Inferior parietal cortex (tissue), 1 donor: ENCODE measurements around the gene AVEN.
A peak's percentile ranks its signal among the peaks of the same experiment; 100 is the strongest.
"Not testable (repeated sequence)": the region's sequence is repeated elsewhere in the genome, so short reads cannot be mapped to it uniquely, and the experiment has no call there.

Source experiments
- DNase-seq: peaks from one replicate; pipeline ENCODE4 v3.0.0-alpha.2; 2016; ENCODE audit errors: extremely low spot score

Gene AVEN

DNA sequence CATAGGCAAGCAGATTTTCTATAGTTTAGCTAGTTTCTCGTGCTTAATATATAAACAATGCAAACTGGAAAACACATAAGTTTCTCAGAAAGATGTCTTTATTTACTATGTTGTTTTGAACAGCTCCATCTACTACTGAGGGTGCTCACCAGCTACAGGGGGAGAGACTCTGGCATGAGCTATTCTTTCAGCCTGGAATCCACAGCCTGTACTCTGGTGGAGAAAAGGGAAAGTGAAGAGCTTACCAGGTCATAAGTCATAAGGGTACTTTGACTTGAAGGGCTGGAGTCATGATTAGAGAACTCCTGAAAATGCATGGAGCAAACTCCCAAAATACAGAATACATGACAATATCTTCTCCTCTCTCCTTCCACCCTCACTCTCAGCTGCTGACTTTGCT, 4.4 kb upstream of the AVEN start:
- DNase-seq, result no peak

DNA sequence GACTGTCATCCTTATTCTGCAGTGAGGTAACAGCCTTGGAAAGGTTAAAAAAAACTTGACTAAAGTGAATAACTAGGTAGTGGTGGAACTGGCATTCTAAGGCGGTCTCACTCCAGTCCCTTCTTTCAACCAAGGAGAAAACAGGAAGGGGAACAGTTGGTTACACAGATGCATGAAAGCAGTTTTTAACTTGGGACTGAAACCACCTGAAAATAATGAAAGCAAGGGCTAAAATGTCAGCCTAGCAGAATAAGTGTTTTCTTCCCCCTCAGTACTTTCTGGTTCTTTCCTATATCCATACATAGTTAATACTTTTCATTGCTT, 748 bp upstream of the AVEN start:
- no peak for DNase-seq

DNA sequence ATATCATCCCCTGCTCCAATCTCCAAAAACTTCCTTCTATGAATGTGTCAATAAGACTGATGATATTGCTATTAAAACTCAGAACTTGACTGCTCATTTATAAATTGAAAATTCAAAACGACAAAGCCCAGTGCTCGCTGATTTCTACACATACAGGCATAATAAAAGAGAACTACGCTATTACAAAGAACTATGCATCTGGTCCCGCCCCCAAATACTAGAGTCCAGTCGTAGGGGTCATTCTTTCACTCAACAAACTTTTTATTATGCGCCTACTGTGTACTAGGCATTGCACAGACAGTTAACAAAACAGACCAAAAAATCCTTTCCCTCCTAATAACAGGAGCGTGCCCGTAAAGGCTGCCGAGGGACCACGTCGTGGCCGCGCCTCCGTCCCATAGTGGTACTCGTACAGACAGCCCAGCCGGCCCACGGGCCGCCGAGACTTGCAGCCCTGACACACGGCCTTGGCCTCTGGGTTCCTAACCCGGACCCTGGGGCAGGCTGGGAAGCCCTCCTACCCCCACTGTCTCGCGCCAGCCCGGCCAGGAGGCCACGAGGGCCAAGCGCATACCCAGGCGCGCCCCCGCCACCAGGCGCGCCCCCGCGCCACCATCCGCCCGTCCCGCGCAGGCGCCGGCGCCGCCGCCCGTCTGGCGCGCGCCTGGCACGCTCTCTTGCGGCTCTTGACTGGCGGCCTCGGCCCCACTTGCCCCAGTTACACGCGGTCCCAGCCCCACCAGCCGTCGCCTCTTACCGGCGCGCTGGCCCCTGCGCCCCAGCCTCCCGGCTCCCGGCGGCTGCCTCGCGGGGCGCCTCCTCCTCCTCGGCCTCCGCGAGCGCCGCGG, 757 bp downstream of the AVEN start:
- DNase-seq, result peak; percentile 70

DNA sequence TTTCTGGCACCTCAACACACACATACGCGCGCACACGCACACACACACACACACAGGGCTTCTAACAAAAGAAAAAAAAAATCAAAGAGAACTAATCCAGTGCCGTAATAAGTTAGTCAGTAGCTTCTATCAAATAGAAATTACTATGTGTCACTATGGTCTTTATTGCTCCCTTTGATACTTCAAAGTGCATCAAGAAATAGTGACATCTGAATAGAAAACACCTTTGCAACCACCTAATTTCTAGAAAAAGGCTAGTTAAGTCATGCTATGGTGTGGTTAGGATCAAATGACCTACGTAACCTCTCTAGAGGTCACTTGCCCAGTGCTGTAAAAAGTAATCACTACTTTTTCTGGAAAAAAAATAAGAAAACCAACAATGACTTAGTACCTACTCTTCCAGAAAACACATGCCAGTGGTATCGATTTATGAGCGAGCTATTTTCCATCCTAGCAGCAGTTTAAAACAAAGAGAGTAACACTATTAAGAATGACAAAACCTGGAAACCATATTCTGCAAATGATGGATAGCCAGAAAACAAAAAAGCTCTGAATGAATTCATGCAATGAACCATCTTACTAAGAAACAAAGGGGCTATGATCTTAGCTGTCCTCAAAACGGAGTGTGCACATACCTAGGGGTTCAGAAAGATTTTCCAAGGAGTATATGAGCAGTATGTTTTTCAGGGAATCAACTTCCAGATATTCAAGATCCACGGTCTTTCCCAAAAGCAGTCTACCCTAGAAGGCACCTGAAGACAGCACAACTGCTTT, 6.8 kb downstream of the AVEN start:
- no peak for DNase-seq

DNA sequence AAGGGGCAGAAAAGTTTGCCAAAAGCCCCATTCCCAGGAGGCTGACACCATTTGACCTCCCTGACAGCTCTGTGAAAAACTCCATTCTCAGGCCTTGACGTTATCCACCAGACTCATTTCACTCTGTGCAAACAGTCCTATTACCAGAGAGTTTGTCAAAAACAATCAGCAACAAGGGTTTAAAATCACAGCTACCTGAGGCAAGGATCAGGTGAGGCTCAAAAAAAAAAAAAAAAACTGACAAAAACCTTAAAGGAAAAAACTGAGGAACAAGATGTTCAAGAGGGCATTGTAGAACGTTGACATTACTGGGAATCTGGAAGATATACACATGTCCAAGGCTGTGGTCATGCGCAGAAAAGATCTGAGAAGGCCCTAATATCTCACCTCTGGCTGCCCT, 11.4 kb downstream of the AVEN start:
- no peak for DNase-seq

DNA sequence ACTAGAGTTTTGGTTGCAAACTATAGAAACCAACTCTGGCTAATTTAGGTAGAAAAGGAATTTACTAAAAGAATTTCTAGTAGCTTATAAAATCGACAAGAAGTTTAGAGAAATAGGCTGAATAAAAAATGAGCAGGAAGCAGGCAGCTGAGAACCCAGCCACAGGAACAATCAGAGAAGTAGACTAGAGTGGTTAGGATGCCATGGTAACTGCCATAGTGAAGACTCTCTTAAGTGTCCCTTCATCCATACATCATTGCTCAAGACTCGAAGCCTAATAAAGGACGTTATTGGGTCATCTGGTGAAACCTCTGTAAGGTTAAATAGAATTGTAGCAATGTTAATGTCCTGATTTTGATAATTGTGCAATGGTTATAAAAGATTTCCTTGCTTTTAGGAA, 13.8 kb downstream of the AVEN start:
- DNase-seq, result no peak

DNA sequence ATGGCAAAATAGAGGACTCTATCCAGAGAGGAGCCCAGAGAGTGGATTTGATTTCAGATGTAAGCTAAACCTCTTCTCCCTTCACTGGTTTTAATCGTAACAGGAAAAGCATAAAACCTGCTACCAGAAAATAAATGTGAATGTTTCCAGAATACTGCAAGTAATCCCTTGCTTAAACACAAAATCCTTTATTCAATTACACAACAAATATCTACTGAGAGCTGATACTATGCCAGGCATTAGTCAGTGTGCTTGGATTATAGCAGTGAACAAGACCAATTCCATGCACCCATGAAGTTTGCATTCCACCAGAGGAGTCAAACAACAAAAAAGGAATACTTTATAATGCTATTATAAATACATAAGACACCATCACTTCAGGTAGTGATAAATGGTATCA, 15.1 kb downstream of the AVEN start:
- no peak for DNase-seq

DNA sequence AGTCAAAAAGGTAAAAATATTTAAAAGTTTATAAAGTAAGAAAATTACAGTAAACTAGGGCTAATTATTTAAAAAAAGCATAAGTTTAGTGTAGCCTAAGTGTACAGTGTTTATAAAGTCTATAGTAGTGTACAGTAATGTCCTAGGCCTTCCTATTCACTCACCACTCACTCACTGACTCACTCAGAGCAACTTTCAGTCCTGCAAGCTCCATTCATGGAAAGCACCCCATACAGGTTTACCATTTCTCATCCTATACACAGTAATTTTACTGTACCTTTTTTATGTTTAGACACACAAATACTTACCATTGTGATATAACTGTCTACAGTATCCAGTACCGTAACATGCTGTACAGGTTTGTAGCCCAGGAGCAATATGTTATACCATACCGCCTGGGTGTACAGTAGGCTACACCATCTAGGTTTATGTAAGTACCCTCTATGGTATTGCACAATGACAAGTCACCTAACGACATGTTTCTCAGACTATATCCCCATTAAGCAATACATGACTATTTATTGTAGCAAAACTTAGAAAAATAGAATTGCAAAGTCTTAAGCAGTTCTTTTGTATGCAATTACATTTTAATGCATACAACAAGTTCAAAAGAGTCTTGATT, 19.5 kb downstream of the AVEN start:
- DNase-seq, result no peak

DNA sequence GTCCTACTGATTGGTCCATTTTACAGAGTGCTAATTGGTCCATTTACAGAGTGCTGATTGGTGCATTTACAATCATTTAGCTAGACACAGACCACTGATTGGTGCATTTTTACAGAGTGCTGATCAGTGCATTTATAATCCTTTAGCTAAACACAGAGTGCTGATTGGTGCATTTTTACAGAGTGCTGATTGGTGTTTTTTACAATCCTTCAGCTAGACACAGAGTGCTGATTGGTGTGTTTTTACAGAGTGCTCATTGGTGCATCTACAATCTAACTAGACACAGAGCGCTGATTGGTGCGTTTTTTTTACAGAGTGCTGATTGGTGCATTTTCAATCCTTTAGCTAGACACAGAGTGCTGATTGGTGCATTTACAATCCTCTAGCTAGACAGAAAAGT, 20.3 kb downstream of the AVEN start:
- DNase-seq, result not testable (repeated sequence)

DNA sequence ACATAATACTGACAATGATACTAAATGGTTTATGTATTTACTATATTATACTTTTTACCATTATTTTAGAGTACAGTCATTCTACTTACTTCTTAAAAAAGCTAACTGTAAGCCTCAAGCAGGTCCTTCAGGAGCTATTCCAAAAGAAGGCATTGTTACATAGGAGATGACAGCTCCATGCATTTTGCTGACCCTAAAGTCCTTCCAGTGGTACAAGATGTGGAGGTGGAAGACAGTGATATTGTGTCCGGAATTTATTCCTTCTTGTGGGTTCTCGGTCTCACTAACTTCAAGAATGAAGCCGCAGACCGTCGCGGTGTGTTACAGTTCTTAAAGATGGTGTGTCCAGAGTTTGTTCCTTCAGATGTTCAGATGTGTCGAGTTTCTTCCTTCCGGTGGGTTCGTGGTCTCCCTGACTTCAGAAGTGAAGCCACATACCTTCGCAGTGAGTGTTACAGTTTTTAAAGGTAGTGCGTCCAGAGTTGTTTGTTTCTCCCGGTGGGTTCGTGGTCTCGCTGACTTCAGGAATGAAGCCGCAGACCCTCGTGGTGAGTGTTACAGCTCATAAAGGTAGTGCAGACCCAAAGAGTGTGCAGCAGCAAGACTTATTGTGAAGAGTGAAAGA, 20.9 kb downstream of the AVEN start:
- no peak for DNase-seq

DNA sequence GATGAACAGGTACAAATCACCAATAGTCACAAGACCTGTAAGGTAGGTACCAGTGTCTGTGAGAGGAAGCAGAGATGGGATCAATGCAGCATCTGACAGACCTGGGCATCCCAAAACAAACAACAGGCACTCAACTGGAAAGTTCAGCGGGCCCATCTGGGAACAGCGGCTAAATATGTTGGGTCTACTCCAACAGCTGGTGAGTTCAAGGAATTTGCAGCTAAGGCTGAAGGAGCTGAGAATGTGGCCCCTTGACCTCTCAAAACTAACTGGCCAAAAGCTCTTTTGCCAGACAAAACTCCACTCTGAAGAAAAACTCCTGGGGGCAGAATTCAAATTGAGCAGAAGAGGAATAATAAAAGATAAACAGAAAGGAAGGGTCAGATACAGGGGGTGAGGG, 24.4 kb downstream of the AVEN start:
- no peak for DNase-seq

DNA sequence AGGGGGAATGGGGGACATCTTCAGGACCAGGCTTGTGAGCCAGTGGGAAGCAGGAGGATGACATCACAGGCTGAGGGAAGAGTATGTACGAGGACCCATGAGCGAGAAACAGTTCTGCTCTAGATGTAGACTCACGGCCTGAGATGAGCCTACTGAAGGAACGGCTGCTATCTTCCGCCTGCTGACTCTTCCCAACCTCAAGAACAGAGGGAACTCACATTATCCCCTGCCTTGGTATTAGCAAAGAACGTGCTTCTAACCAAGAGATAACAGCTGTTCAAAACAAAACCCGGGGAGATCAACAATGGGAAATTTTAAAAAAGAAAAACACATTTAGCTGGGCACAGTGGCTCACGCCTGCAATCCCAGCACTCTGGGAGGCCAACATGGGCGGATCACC, 25.3 kb downstream of the AVEN start:
- no peak for DNase-seq

DNA sequence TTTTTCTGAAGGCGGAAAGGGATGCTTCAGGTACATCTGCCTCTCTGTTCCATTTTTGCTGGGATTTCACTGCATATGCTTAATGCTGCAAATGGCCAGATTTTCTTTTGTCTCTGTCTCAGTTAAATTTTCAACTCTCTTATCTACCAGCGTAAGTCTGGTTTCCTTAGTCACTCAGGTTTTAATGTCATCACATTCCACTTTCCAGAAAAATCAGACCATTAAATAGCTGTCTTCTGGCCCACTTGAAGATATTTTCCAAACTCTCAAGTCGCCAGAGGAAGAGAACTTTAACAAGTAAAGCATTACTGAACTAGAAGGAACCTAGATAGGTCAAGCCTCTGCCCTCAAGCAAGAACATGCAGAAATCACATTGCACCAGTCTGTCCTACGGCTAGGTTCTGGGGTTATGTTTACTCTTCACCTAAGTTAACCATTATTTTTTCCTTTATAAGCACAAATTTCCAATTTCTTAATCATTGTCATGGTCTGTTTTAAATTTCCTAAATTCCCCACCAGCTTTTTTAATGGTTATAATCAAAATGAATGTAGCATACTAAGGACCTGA, 26.5 kb downstream of the AVEN start:
- DNase-seq, result no peak

DNA sequence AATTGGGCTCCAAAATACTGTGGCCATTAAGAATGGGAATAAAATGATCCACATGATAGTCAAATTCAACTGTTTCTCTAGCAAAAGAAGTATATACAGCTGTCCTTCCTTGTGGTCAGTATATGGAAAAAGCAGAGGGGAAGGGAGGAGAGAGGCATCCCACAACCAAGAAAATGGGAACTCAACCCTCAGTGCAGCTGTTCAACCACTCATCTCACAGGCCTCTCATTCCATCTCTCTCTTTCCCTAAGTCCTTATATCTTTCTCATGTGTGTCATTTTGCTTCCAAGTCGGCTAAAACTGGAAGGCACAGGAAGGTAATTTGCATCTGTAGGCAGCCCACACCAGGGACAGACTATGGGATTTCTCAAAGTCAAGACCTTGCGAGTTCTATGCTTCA, 27.5 kb downstream of the AVEN start:
- no peak for DNase-seq

DNA sequence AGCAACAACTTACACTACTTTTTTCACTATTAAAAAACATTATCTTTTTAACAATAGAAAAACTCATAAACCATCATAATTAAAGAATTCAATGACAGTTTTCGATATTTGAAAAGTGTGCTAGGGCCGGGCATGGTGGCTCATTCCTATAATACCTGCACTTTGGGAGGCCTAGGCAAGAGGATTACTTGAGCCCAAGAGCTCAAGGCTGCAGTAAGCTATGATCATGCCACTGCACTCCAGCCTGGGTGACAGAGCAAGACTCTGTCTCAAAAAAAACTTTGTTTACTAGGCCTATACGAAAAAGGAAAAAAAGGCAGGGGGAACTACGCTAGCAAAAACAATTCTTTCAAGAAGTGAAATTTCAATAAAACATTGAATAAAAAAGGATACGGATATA, 28.1 kb downstream of the AVEN start:
- DNase-seq, result no peak

DNA sequence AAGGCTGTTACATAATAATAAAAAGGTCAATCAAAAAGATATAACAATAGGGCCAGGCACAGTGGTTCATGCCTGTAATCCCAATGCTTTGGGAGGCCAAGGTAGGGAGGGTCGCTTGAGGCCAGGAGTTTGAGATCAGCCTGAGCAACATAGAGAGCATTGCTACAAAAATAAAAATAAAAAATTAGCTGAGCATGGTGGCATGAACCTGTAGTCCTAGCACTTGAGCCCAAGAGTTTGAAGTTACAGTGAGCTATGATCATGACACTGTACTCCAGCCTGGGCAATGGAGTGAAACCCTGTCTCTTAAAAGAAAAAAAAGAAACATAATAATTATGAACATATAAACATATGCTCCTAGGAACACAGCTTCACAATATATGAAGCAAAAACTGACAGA, 29.3 kb downstream of the AVEN start:
- no peak for DNase-seq

DNA sequence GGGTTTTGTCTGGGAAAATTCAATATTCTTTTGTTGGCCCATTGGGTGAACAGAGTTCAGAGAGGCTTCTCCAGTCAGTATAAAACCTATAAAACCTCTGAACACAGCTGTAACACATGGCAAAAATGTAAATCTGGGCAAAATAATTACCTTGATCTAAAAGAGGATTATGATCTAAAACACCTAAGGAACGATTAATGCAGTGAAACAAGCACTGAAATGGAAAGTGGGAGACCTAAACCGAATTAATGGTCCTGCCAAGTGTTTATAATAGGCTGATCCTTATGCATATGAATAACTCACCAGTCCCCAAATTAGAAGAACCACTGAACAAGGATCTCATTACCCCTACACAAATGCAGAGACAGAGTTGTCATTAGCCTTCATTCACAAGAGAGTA, 32.6 kb downstream of the AVEN start:
- no peak for DNase-seq

DNA sequence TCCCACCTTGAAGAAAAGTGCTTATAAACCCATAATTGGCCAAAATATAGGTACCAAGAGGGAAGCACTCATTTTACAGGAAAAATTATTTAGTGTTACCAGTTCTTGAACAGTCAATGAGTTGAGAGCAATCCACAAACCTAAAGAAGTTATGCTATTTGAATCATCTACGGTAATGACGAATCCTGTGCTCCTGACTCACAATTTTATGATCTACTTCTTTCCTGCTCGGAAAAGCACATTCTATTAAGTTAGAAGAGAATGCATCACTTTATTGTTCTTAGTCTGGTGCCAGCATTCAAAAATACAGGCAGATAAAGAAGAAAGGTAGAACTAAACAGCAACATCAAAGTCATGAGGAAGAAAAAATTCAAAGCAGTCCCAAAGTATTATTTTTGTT, 37.5 kb downstream of the AVEN start:
- DNase-seq, result no peak

DNA sequence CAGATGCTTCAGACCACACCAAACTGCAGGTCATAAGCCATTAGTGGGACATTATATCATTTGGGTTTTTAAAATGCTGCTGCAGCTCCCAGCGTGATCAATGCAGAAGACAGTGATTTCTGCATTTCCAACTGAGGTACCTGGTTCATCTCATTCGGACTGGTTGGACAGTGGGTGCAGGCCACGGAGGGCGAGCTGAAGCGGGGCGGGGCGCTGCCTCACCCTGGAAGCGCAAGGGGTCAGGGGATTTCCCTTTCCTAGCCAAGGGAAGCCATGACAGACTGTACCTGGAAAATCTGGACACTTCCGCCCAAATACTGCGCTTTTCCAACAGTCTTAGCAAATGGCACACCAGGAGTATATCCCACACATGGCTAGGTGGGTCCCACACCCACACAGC, 43.3 kb downstream of the AVEN start:
- DNase-seq, result not testable (repeated sequence)

DNA sequence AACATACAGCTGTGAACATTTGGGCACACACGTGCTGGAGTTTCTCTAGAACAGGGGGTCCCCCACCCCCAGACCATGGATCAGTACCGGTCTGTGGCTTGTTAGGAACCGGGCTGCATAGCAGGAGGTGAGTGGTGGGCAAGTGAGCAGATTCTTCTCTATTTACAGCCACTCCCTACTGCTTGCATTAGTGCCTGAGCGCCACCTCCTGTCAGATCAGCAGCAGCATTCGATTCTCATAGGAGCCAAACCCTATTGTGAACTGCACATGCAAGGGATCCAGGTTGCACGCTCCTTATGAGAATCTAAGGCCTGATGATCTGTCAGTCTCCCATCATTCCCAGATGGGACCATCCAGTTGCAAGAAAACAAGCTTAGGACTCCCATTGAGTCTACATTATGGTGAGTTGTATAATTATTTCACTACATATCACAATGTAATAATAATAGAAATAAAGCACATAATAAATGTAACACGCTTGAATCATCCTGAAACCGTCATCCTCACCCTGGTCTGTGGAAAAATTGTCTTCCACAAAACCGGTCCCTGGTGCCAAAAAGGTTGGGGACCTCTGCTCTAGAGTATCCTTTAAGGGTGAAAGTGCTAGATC, 44.9 kb downstream of the AVEN start:
- DNase-seq, result no peak

DNA sequence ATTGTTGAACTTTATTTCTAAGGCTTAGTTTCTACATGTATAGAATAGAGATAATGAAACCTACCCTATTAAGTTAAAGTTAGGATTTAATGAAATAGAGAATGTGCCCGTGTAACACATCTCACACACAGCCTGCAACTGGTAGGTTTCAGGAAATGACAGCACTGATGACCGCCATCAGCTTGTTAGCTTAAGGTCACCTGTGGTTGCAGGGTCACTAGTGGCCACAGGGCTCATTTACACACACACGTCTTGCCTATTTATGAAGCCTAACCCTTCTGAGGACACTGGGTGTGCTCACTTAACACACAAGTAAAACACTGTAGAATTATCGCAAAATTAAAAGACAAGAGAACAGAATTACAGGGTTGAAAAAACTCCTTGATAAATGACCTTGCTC, 50.6 kb downstream of the AVEN start:
- no peak for DNase-seq

DNA sequence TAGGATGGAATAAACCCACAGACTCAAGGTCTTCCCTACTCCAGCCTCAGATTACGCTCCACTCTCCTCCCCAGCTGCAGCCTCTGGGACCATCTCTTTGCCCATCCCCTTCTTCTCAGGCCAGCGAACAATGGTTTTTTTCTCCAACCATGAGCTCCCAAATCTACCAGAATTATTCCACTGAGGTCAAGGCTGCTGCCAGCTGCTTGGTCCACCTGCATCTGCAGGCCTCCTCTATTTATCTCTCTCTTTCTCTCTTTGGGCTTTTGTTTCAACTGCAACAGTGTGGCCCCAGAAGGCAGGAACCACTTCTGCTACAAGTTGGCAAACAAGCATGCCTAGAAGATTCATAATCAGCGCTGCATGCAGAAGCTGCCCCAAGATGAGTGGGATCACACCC, 51.6 kb downstream of the AVEN start:
- DNase-seq, result no peak
